GM18505 (cell line): ENCODE results near the gene CEL.
"Not testable (repeated sequence)": the region's sequence is repeated elsewhere in the genome, so short reads cannot be mapped to it uniquely, and the experiment has no call there.

Experiments
- ATAC-seq: cut with Tn5 transposase; IDR thresholded peaks from one replicate; pipeline ENCODE4 v1.9.1; 2021; ENCODE audit not compliant: unreplicated experiment
- POLR2A ChIP-seq: IDR thresholded peaks from 4 replicates; pipeline ENCODE4 v1.6.1; 2011; ENCODE audit warnings: borderline replicate concordance; ENCODE audit not compliant: insufficient read depth, insufficient read length; ENCODE audit errors: extremely low read depth

The CEL gene

DNA sequence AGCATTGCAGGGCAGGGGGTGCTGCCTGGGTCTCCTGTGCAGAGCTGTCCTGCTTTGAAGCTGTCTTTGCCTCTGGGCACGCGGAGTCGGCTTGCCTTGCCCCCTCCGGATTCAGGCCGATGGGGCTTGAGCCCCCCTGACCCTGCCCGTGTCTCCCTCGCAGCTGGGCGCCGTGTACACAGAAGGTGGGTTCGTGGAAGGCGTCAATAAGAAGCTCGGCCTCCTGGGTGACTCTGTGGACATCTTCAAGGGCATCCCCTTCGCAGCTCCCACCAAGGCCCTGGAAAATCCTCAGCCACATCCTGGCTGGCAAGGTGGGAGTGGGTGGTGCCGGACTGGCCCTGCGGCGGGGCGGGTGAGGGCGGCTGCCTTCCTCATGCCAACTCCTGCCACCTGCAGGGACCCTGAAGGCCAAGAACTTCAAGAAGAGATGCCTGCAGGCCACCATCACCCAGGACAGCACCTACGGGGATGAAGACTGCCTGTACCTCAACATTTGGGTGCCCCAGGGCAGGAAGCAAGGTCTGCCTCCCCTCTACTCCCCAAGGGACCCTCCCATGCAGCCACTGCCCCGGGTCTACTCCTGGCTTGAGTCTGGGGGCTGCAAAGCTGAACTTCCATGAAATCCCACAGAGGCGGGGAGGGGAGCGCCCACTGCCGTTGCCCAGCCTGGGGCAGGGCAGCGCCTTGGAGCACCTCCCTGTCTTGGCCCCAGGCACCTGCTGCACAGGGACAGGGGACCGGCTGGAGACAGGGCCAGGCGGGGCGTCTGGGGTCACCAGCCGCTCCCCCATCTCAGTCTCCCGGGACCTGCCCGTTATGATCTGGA lies 2.7 kb downstream of the CEL start:
- no peak for ATAC-seq
- TF ChIP-seq POLR2A = no peak

GRCh38 chr9:133065070-133065388 lies 3.2 kb downstream of the CEL start:
- no peak for TF ChIP-seq POLR2A

DNA sequence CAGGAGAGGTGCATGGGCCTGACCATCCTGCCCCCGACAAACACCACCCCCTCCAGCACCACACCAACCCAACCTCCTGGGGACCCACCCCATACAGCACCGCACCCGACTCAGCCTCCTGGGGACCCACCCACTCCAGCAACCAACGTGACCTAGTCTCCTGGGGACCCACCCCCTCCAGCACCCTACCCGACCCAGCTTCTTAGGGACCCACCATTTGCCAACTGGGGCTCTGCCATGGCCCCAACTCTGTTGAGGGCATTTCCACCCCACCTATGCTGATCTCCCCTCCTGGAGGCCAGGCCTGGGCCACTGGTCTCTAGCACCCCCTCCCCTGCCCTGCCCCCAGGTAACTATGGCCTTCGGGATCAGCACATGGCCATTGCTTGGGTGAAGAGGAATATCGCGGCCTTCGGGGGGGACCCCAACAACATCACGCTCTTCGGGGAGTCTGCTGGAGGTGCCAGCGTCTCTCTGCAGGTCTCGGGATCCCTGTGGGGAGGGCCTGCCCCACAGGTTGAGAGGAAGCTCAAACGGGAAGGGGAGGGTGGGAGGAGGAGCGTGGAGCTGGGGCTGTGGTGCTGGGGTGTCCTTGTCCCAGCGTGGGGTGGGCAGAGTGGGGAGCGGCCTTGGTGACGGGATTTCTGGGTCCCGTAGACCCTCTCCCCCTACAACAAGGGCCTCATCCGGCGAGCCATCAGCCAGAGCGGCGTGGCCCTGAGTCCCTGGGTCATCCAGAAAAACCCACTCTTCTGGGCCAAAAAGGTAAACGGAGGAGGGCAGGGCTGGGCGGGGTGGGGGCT lies 4.6 kb downstream of the CEL start:
- no peak for ATAC-seq

More at GRCh38 chr9:133065070-133065388, 3.2 kb downstream of the CEL start:
- no peak for ATAC-seq

GRCh38 chr9:133067006-133067405 lies 5.2 kb downstream of the CEL start:
- no peak for ATAC-seq
- TF ChIP-seq POLR2A = no peak

More for the DNA sequence above, 4.6 kb downstream of the CEL start:
- TF ChIP-seq POLR2A = no peak

DNA sequence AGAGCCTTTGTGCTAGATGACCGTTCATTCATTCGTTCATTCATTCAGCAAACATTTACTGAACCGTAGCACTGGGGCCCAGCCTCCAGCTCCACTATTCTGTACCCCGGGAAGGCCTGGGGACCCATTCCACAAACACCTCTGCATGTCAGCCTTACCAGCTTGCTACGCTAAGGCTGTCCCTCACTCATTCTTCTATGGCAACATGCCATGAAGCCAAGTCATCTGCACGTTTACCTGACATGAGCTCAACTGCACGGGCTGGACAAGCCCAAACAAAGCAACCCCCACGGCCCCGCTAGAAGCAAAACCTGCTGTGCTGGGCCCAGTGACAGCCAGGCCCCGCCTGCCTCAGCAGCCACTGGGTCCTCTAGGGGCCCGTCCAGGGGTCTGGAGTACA lies 6.0 kb downstream of the CEL start:
- TF ChIP-seq POLR2A = no peak
- ATAC-seq = no peak

- ATAC-seq = not testable (repeated sequence)
Measured at GRCh38 chr9:133068431-133068830, 6.7 kb downstream of the CEL start.

DNA sequence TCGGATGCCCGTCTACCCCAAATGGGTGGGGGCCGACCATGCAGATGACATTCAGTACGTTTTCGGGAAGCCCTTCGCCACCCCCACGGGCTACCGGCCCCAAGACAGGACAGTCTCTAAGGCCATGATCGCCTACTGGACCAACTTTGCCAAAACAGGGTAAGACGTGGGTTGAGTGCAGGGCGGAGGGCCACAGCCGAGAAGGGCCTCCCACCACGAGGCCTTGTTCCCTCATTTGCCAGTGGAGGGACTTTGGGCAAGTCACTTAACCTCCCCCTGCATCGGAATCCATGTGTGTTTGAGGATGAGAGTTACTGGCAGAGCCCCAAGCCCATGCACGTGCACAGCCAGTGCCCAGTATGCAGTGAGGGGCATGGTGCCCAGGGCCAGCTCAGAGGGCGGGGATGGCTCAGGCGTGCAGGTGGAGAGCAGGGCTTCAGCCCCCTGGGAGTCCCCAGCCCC lies 8.8 kb downstream of the CEL start:
- not testable (repeated sequence) for ATAC-seq

- not testable (repeated sequence) for ATAC-seq
Measured at GRCh38 chr9:133070985-133071384, 9.2 kb downstream of the CEL start.

DNA sequence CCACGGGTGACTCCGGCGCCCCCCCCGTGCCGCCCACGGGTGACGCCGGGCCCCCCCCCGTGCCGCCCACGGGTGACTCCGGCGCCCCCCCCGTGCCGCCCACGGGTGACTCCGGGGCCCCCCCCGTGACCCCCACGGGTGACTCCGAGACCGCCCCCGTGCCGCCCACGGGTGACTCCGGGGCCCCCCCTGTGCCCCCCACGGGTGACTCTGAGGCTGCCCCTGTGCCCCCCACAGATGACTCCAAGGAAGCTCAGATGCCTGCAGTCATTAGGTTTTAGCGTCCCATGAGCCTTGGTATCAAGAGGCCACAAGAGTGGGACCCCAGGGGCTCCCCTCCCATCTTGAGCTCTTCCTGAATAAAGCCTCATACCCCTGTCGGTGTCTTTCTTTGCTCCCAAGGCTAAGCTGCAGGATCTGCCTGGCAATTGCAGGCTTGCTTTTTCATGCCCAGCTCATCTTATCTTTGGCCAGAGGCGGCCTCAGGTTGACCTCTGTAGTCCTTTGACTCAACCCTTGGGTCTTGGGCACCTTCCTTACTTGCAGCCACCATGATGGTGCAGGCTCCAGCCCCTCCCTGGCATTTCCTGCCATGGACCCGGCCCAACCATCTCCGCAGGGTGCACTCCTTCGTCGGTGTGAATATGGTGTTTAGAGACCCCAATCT lies 9.8 kb downstream of the CEL start:
- TF ChIP-seq POLR2A = no peak
- no peak for ATAC-seq

GRCh38 chr9:133072210-133072609 lies 10.4 kb downstream of the CEL start:
- ATAC-seq = not testable (repeated sequence)

DNA sequence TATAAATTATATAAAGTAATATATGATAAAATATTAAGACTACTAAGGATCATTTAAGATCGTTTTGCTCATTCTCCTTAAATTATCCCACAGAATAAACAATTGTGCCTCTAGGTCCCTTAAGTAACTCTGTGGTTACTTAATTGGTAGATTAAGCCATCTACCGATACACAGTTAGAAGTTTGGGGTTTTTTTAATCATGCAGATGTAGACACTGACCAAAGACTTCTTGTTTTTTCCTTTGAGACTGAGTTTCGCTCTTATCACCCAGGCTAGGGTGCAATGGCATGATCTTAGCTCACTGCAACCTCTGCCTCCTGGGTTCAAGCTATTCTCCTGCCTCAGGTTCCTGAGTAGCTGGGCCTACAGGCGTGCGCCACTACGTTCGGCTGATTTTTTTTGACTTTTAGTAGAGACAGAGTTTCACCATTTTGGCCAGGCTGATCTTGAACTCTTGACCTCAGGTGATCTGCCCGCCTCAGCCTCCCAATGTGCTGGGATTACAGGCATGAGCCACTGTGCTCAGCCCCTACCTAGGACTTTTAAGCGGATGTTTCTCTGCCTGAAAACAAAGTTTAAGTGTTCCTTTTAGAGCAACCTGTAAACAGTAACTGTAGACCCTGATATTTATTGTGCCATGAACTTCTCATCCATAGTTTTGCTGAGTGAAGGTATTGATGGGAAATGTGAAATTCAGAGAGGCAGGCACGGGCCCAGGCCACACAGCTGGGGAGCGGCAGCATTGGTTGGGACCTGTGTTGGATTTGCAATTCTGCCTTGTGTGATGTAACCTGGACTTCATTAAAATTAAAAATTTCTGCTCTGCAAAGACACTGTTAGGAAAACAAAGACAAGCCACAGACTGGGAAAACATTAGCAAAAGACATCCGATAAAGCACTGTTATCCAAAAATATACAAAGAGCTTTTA lies 11.6 kb downstream of the CEL start:
- no peak for ATAC-seq
- TF ChIP-seq POLR2A = no peak

- TF ChIP-seq POLR2A = no peak
- ATAC-seq = no peak
Measured at GRCh38 chr9:133074111-133074651, 12.4 kb downstream of the CEL start.

- ATAC-seq = no peak
- TF ChIP-seq POLR2A = no peak
Measured at GRCh38 chr9:133075925-133076630, 14.3 kb downstream of the CEL start.

GRCh38 chr9:133076691-133077090 lies 14.9 kb downstream of the CEL start:
- no peak for TF ChIP-seq POLR2A
- no peak for ATAC-seq
